C4-2B (cell line): ENCODE results near the gene AUTS2.

Source experiments
- CTCF ChIP-seq: fragments of 450-650 bp; conservative IDR thresholded peaks from 2 replicates; pipeline ENCODE4 v1.5.1; 2017; ENCODE audit warnings: mild to moderate bottlenecking
- ZFX ChIP-seq: fragments of 450-650 bp; IDR thresholded peaks from 2 replicates; pipeline ENCODE4 v1.6.1; 2017

- TF ChIP-seq CTCF = no peak
- TF ChIP-seq ZFX = no peak
These were observed 762.3 kb downstream of the AUTS2 start for GRCh38 chr7:70360557-70360956.
